ENCODE data around the gene GATA3.

DNA sequence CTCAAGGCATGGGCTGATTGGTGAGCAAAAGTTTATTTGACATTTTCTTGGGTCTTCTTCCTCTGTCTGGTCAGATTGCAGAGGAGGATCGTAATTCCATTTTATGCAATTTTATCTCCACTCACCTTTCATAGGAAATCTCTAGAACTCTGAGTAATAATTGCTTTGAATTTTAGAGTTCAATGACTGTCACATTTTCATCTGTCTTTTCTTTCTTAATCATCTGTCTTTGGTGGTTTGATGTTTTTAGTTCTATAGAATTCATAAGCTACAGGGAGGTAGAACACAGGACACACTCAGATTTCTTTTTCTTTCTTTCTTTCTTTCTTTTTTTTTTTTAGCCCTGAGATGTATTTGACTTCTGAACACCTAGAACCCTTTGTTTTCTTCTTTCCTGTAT is 11.6 kb downstream of the GATA3 start:
- TF ChIP-seq PPARA (CRISPR knock-in tag; IDR thresholded peaks at IDR 0.05; ENCODE audit: borderline replicate concordance) (no peak), ZFP3 (CRISPR knock-in tag; IDR thresholded peaks at IDR 0.05) (no peak), ESRRG (CRISPR knock-in tag; IDR thresholded peaks at IDR 0.05) (no peak)

Data from SK-N-SH treated with all-trans-retinoic acid at 6 μM for 48 hours (cell line).